Mesendoderm (in vitro differentiated cells): ENCODE results near the gene ITSN1.
"Not testable (repeated sequence)": the region's sequence is repeated elsewhere in the genome, so short reads cannot be mapped to it uniquely, and the experiment has no call there.

Experiments
- DNase-seq: peaks from one replicate; pipeline ENCODE4 v3.0.0; 2013
- H2AK5ac ChIP-seq: 2 replicates; pipeline ENCODE4 v1.6.1; 2013; ENCODE audit warnings: low read length, inconsistent platforms
- H2BK120ac ChIP-seq: 2 replicates; pipeline ENCODE4 v1.6.1; 2013; ENCODE audit warnings: low read depth, mild to moderate bottlenecking, low read length, moderate library complexity, mixed read lengths
- H2BK15ac ChIP-seq: replicated peaks from 2 replicates; pipeline ENCODE4 v1.6.1; 2013; ENCODE audit warnings: low read depth, mild to moderate bottlenecking, moderate library complexity
- H2BK5ac ChIP-seq: 2 replicates; pipeline ENCODE4 v1.6.1; 2013; ENCODE audit warnings: low read length, inconsistent platforms
- H3K18ac ChIP-seq: 2 replicates; pipeline ENCODE4 v1.6.1; 2013; ENCODE audit warnings: mild to moderate bottlenecking, low read length, mixed read lengths
- H3K23ac ChIP-seq: one replicate; pipeline ENCODE4 v1.6.1; 2013; ENCODE audit warnings: low read length
- H3K27ac ChIP-seq: 2 replicates; pipeline ENCODE4 v1.5.1; 2013; ENCODE audit warnings: low read depth, mild to moderate bottlenecking, inconsistent platforms, low read length, moderate library complexity
- H3K27me3 ChIP-seq: 2 replicates; pipeline ENCODE4 v1.6.1; 2013; ENCODE audit warnings: low read length, control low read depth, mild to moderate bottlenecking, inconsistent platforms; ENCODE audit not compliant: insufficient read depth, poor library complexity
- H3K36me3 ChIP-seq: 2 replicates; pipeline ENCODE4 v1.6.1; 2013; ENCODE audit warnings: low read length, inconsistent platforms; ENCODE audit not compliant: control insufficient read depth, insufficient read depth
- H3K4ac ChIP-seq: one replicate; pipeline ENCODE4 v1.6.1; 2013; ENCODE audit warnings: low read depth, mild to moderate bottlenecking, low read length, moderate library complexity
- H3K4me1 ChIP-seq: 2 replicates; pipeline ENCODE4 v1.6.1; 2013; ENCODE audit warnings: low read depth, low read length, inconsistent platforms; ENCODE audit not compliant: control insufficient read depth
- H3K4me2 ChIP-seq: 2 replicates; pipeline ENCODE4 v1.6.1; 2013; ENCODE audit warnings: low read length
- H3K4me3 ChIP-seq: 2 replicates; pipeline ENCODE4 v1.5.1; 2013; ENCODE audit warnings: mild to moderate bottlenecking, low read length
- H3K56ac ChIP-seq: one replicate; pipeline ENCODE4 v1.6.1; 2013; ENCODE audit warnings: low read length
- H3K79me1 ChIP-seq: 2 replicates; pipeline ENCODE4 v1.6.1; 2013; ENCODE audit warnings: low read length, inconsistent platforms
- H3K79me2 ChIP-seq: 2 replicates; pipeline ENCODE4 v1.6.1; 2013; ENCODE audit warnings: mild to moderate bottlenecking, low read length; ENCODE audit not compliant: control insufficient read depth, insufficient read depth
- H3K9ac ChIP-seq: 2 replicates; pipeline ENCODE4 v1.6.1; 2013; ENCODE audit warnings: low read length, inconsistent platforms
- H4K5ac ChIP-seq: one replicate; pipeline ENCODE4 v1.6.1; 2013; ENCODE audit warnings: low read length
- H4K8ac ChIP-seq: one replicate; pipeline ENCODE4 v1.6.1; 2013; ENCODE audit warnings: low read depth, mild to moderate bottlenecking, control low read depth, low read length, moderate library complexity
- WGBS: extraction: QIAGEN DNeasy Blood & Tissue Kit; methylation state at CpG from one replicate; pipeline ENCODE4 v1.1.7; 2013; ENCODE audit warnings: low lambda C conversion rate, missing lambda C conversion rate; ENCODE audit not compliant: insufficient coverage; ENCODE audit errors: extremely low coverage; 5-methylcytosine and 5-hydroxymethylcytosine counted together

The ITSN1 gene

DNA sequence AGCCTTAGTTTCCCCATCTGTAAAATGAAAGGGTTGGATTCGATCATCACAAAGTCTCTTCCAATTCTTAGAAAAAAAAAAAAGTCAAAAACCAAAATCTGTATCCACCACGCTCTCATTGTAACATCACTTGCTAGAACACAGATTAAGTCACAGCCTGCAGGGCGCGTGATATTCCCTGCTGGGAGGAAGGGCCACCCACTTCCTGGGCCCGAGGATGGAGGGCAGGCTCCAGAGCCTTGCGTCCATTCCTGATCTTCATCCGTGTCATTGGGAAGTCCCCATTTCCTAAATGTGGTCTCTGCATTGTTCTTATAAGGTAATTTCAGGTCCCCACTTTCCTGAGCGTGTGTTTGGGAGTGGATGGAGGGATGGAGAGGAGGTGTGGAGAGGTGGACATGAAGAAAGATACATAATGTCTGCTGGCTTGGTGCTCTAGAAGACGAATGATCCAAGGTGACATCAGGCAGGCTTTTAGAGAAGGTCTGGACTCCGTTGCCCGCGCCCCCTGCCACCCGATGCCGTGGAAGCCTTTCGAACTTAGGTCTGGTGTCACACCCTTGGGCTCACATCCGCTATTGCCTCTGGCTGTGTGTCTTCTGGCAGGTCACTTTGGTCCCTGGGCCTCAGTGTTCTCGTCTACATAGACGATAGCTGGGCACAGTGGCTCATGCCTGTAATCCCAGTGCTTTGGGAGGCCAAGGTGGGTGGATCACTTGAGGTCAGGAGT, 217.2 kb downstream of the ITSN1 start:
- Histone ChIP-seq H3K23ac (no peak overlapping the region), H3K36me3 (no peaks in the 10 kb centered on the region), H2BK120ac (no peak overlapping the region), H3K79me2 (no peaks in the 10 kb centered on the region), H3K56ac (no peak overlapping the region), H3K27me3 (no peaks in the 10 kb centered on the region), H3K4me1 (no peaks in the 10 kb centered on the region), H2BK5ac (no peak overlapping the region), H4K5ac (no peak overlapping the region), H2BK15ac (no peak overlapping the region), H3K4me2 (no peak overlapping the region), H3K4ac (no peak overlapping the region), H4K8ac (no peak overlapping the region), H3K79me1 (no peaks in the 10 kb centered on the region), H3K4me3 (no peak overlapping the region), H3K27ac (no peak overlapping the region), H2AK5ac (no peak overlapping the region), H3K9ac (no peak overlapping the region), H3K18ac (no peak overlapping the region)
- WGBS: no CpG with 5 or more reads among the region's 18 CpGs
- no peak for DNase-seq

DNA sequence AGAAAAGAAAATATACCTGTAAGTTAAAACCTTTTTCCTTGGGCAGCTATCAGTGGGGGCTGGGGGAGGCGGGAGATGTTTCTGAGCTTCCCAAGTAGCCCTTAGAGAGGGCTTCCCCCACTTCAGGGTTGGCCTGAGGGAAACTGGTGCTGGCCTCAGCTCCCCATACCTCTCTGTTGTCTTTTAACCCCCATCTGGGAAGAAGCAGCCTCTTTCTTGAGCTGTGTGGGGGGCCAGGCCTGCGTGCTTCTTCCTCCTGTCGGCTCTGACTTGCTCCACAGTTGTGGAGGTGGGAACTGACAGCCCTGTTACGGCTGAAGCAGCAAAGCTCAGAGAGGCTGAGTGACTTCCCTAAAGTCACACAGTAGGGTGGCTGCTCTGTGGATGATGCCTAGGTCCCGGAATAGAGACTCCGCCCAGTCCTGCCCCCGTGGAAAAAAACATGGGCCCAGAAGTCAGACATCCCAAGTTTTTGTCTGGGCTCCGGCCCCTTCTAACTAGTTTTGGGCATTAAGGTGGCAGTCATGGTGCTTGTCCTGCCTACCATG, 218.1 kb downstream of the ITSN1 start:
- WGBS: no CpG with 5 or more reads among the region's 8 CpGs
- Histone ChIP-seq H2BK15ac (no peak overlapping the region), H4K8ac (no peak overlapping the region), H3K79me2 (no peaks in the 10 kb centered on the region), H3K4me1 (no peaks in the 10 kb centered on the region), H3K27ac (no peak overlapping the region), H4K5ac (no peak overlapping the region), H3K4me3 (no peak overlapping the region), H3K9ac (no peak overlapping the region), H3K79me1 (no peaks in the 10 kb centered on the region), H3K27me3 (no peaks in the 10 kb centered on the region), H3K36me3 (no peaks in the 10 kb centered on the region), H3K18ac (no peak overlapping the region), H3K4me2 (no peak overlapping the region), H2BK5ac (no peak overlapping the region), H3K56ac (no peak overlapping the region), H2BK120ac (no peak overlapping the region), H2AK5ac (no peak overlapping the region), H3K23ac (no peak overlapping the region), H3K4ac (no peak overlapping the region)
- no peak for DNase-seq

DNA sequence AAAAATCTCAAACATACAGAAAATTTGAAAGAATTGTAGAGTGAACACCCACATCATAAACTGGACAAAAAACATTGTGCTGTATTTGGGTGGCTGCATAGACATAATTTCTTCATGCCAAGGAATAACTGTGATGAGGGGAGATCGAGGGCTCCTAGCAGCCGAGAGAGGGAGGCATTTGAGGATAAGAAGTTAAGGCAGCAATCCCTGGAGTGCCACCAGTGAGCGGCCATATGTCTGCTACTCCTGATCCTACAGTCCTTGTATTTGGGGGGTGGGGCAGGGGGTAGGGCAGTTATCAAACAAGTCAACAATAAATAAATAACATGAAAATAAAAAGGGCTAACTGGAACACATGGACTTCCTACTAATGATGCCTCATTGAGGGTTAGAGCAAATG, 218.8 kb downstream of the ITSN1 start:
- Histone ChIP-seq H4K5ac (no peak overlapping the region), H3K9ac (no peak overlapping the region), H3K79me1 (no peaks in the 10 kb centered on the region), H3K4me2 (no peak overlapping the region), H2BK15ac (no peak overlapping the region), H3K4ac (no peak overlapping the region), H3K79me2 (no peaks in the 10 kb centered on the region), H2BK5ac (no peak overlapping the region), H3K4me1 (no peaks in the 10 kb centered on the region), H4K8ac (no peak overlapping the region), H3K27ac (no peak overlapping the region), H3K4me3 (no peak overlapping the region), H2AK5ac (no peak overlapping the region), H3K18ac (no peak overlapping the region), H3K23ac (no peak overlapping the region), H2BK120ac (no peak overlapping the region), H3K27me3 (no peaks in the 10 kb centered on the region), H3K56ac (no peak overlapping the region), H3K36me3 (no peaks in the 10 kb centered on the region)
- WGBS: no CpG with 5 or more reads among the region's 3 CpGs
- DNase-seq: no peak

- H3K79me1 ChIP-seq, H3K18ac ChIP-seq, H3K36me3 ChIP-seq, H3K4me3 ChIP-seq, H2AK5ac ChIP-seq, H4K8ac ChIP-seq, H3K4me2 ChIP-seq, H2BK120ac ChIP-seq, H3K4ac ChIP-seq, H3K4me1 ChIP-seq, H3K9ac ChIP-seq, H3K23ac ChIP-seq, H3K27me3 ChIP-seq, H2BK5ac ChIP-seq, H2BK15ac ChIP-seq, H3K27ac ChIP-seq, H3K79me2 ChIP-seq, H4K5ac ChIP-seq, DNase-seq, H3K56ac ChIP-seq: not testable (repeated sequence)
- no CpG with 5 or more reads among the region's 8 CpGs for WGBS
Observed at GRCh38 chr21:33863191-33863590, 220.9 kb downstream of the ITSN1 start.

DNA sequence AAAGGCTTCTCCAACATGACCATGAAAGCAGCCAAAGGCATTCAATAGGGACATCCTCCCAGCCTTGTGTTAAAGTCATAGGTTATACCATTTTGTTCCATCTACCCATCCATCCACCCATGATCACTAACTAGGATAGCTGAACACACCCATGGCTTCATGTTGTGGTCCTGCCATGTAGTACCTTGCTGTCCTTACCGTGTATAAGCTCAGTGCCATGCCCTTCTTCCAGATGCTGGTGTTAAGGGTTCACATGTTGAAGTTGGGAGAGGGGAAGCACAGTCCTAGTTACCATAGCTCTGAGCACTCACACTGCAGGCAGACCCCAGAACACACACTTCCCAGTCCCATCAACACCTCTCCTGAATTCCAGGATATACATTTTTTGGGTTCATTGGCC, 221.8 kb downstream of the ITSN1 start:
- H3K4ac ChIP-seq: no peak overlapping the region
- H3K23ac ChIP-seq: no peak overlapping the region
- no peak overlapping the region for H4K5ac ChIP-seq
- no peak overlapping the region for H2AK5ac ChIP-seq
- WGBS: no CpG with 5 or more reads among the region's 1 CpG
- no peak overlapping the region for H3K18ac ChIP-seq
- no peaks in the 10 kb centered on the region for H3K36me3 ChIP-seq
- H3K4me1 ChIP-seq: no peaks in the 10 kb centered on the region
- no peak overlapping the region for H4K8ac ChIP-seq
- H3K27me3 ChIP-seq: no peaks in the 10 kb centered on the region
- H3K27ac ChIP-seq: no peak overlapping the region
- H3K79me1 ChIP-seq: no peaks in the 10 kb centered on the region
- no peak for DNase-seq
- no peak overlapping the region for H3K4me3 ChIP-seq
- H3K79me2 ChIP-seq: no peaks in the 10 kb centered on the region
- no peak overlapping the region for H2BK120ac ChIP-seq
- no peak overlapping the region for H2BK15ac ChIP-seq
- H3K4me2 ChIP-seq: no peak overlapping the region
- H2BK5ac ChIP-seq: no peak overlapping the region
- no peak overlapping the region for H3K56ac ChIP-seq
- no peak overlapping the region for H3K9ac ChIP-seq

DNA sequence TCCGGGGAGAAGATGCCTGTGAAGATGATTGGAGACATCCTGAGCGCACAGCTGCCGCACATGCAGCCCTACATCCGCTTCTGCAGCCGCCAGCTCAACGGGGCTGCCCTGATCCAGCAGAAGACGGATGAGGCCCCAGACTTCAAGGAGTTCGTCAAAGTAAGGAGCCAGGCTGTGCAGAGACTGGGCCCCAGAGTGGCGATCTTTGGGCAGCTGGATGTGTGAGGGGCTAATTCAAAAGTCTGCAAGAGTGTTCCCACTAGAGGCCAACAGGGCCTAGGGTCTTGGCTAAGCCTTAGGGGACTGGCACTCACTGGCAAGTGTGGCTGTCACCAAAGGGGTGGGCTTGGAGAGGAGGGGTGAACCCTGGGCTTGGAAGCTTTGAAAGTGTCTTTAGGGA, 222.9 kb downstream of the ITSN1 start:
- Histone ChIP-seq H3K9ac (no peak overlapping the region), H2AK5ac (no peak overlapping the region), H3K23ac (no peak overlapping the region), H3K27me3 (no peaks in the 10 kb centered on the region), H3K79me1 (no peaks in the 10 kb centered on the region), H3K4me1 (no peaks in the 10 kb centered on the region), H3K18ac (no peak overlapping the region), H3K56ac (no peak overlapping the region), H2BK15ac (no peak overlapping the region), H4K8ac (no peak overlapping the region), H3K79me2 (no peaks in the 10 kb centered on the region), H4K5ac (no peak overlapping the region), H2BK5ac (no peak overlapping the region), H3K27ac (no peak overlapping the region), H2BK120ac (no peak overlapping the region), H3K4ac (no peak overlapping the region), H3K36me3 (no peaks in the 10 kb centered on the region), H3K4me3 (no peak overlapping the region), H3K4me2 (no peak overlapping the region)
- no peak for DNase-seq
- no CpG with 5 or more reads among the region's 9 CpGs for WGBS
